ENCODE data around the gene ZCRB1. TPM values are rescaled to one million over a fixed set of nuclear protein-coding genes. Genes with fewer than 3 reads are reported as not detected.

The ZCRB1 gene
- polyA plus RNA-seq, 1 experiment = 65.5 TPM

DNA sequence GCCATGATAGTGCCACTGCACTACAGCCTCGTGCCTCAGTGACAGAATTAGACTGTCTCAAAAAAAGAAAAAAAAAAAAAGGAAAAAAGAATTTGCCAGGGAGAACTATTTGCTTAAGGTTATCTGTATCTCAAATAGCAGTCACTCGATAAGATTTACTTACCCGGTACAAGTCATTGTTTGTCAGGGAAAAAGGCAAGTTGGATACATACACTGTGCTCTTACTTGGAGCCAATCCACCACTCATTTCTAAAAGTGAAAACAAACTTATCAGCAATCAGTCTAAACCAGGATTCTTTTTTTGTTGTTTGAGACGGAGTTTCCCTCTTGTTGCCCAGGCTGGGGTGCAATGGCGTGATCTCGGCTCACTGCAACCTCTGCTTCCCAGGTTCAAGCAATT, 2.0 kb downstream of the ZCRB1 start:
- DNase-seq (ENCODE audit: low read depth) = no peak
- Histone ChIP-seq H3K27me3 (ENCODE audit: control insufficient read depth, insufficient read depth, low read length) (no peaks in the 10 kb centered on the region), H3K36me3 (ENCODE audit: control insufficient read depth, insufficient read depth, low read length) (no peaks in the 10 kb centered on the region), H3K4me3 (ENCODE audit: low read depth, low read length) (no peak overlapping the region)
- POLR2A ChIA-PET = no interaction called here
- CTCF ChIA-PET = no interaction called here
- TF ChIP-seq, protein P1, sequence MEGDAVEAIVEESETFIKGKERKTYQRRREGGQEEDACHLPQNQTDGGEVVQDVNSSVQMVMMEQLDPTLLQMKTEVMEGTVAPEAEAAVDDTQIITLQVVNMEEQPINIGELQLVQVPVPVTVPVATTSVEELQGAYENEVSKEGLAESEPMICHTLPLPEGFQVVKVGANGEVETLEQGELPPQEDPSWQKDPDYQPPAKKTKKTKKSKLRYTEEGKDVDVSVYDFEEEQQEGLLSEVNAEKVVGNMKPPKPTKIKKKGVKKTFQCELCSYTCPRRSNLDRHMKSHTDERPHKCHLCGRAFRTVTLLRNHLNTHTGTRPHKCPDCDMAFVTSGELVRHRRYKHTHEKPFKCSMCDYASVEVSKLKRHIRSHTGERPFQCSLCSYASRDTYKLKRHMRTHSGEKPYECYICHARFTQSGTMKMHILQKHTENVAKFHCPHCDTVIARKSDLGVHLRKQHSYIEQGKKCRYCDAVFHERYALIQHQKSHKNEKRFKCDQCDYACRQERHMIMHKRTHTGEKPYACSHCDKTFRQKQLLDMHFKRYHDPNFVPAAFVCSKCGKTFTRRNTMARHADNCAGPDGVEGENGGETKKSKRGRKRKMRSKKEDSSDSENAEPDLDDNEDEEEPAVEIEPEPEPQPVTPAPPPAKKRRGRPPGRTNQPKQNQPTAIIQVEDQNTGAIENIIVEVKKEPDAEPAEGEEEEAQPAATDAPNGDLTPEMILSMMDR (IDR thresholded peaks at IDR 0.05; ENCODE audit: insufficient read depth, low read depth, low read length) = no peak

DNA sequence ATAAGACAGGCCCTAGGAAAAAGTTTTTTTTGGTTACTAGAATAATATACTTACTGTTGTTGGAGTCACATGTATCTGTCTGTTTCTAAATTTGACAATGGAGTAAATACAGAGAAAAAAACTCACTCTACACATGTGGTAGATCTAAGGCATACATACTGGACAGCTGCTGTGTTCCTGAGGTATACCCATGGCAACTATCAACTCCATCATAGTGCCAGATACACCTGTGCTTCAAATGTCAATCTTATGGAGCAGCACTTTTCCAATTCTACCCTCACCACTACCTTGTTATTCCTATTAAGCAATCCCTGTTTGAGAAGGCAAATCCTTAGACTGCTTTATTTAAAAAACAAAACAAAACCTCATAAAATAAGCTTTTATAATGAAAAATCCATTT, 3.3 kb downstream of the ZCRB1 start:
- TF ChIP-seq, protein P1 (IDR thresholded peaks at IDR 0.05; ENCODE audit: insufficient read depth, low read depth, low read length) = no peak
- ChIA-PET CTCF (interaction anchor here (0.6 to 0.8 kb wide), 2 partner anchors 138 to 193 kb away, joined by 3 read pairs; no protein-coding TSS in a partner anchor), POLR2A (no interaction called here)
- Histone ChIP-seq H3K36me3 (ENCODE audit: control insufficient read depth, insufficient read depth, low read length) (no peaks in the 10 kb centered on the region), H3K4me3 (ENCODE audit: low read depth, low read length) (no peak overlapping the region), H3K27me3 (ENCODE audit: control insufficient read depth, insufficient read depth, low read length) (no peaks in the 10 kb centered on the region)
- DNase-seq (ENCODE audit: low read depth) = no peak

DNA sequence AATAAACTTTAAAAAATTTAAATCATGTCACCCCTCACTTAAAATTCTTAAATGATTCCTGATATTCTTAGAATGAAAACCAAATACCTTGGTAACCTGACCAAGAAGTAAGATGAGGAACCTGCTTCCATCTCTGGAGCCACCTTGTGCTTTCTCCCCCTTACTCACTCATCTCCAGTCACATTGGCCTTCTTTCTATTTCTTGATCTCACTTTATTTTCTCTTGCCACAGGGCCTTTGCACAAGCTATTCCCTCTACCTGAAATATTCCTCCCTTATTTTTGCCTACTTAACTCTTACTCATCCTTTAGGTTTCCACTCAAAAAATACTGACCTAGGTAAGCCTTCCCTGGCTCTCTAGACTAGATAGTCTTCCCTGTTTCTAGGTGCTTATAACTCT, 5.1 kb downstream of the ZCRB1 start:
- TF ChIP-seq, protein P1 (IDR thresholded peaks at IDR 0.05; ENCODE audit: insufficient read depth, low read depth, low read length) = no peak
- ChIA-PET POLR2A (no interaction called here), CTCF (no interaction called here)
- H3K4me3 ChIP-seq (ENCODE audit: low read depth, low read length) = no peak overlapping the region
- no peaks in the 10 kb centered on the region for H3K36me3 ChIP-seq (ENCODE audit: control insufficient read depth, insufficient read depth, low read length)
- no peak for DNase-seq (ENCODE audit: low read depth)
- H3K27me3 ChIP-seq (ENCODE audit: control insufficient read depth, insufficient read depth, low read length) = no peaks in the 10 kb centered on the region

DNA sequence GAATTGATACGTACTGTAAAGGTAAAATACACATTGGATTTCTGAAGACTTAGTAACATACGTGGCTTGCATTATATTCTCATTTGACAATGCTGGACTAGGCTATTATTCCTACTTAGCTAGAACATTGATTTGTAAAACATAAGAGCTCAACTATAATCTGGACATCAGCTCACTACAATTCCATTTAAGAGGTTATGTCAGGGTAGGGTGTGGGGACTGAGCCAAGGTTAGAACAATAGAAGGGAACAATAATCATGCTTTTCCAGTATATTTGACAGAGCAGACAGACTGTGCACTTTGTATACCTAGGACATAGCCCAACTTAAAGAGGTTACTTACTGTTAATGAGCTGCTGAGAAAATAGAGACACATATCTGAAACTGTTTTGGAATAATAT, 10.8 kb downstream of the ZCRB1 start:
- DNase-seq (ENCODE audit: low read depth) = no peak
- ChIA-PET POLR2A (no interaction called here), CTCF (interaction anchor here (0.7 kb wide), 1 partner anchor 11 kb away, joined by 3 read pairs; the partner anchor contains the start of genes PPHLN1 and ZCRB1)
- Histone ChIP-seq H3K4me3 (ENCODE audit: low read depth, low read length) (no peak overlapping the region), H3K36me3 (ENCODE audit: control insufficient read depth, insufficient read depth, low read length) (0 out of 2 replicates have a peak, but pooled peaks cover 2% of the 10 kb centered on the region), H3K27me3 (ENCODE audit: control insufficient read depth, insufficient read depth, low read length) (no peaks in the 10 kb centered on the region)
- TF ChIP-seq, protein P1 (IDR thresholded peaks at IDR 0.05; ENCODE audit: insufficient read depth, low read depth, low read length) = no peak

DNA sequence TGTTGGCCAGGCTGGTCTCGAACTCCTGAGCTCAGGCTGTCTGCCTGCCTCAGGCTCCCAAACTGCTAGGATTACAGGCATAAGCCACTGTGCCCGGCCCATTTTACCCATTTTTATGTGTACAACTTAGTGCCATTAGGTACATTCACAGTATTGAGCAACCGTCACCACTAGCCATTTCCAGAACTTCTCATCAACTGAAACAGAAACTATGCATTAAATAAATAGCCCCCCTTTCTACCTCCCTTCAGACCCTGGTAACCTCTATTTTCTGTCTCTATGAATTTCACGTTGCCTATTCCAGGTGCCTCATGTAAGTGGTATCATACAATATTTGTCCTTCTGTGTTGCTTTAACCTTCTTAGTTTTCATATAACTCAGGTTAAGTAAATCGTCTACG, 15.9 kb downstream of the ZCRB1 start:
- DNase-seq (ENCODE audit: low read depth) = no peak
- Histone ChIP-seq H3K36me3 (ENCODE audit: control insufficient read depth, insufficient read depth, low read length) (0 out of 2 replicates have a peak, but pooled peaks cover 2% of the 10 kb centered on the region), H3K27me3 (ENCODE audit: control insufficient read depth, insufficient read depth, low read length) (no peaks in the 10 kb centered on the region), H3K4me3 (ENCODE audit: low read depth, low read length) (no peak overlapping the region)
- POLR2A ChIA-PET = no interaction called here
- TF ChIP-seq, protein P1 (IDR thresholded peaks at IDR 0.05; ENCODE audit: insufficient read depth, low read depth, low read length) = no peak
- CTCF ChIA-PET = interaction anchor here (0.6 to 0.9 kb wide), 2 partner anchors 37 to 1153 kb away, joined by 3 read pairs; no protein-coding TSS in a partner anchor
